GM12878 (cell line): ENCODE data around the gene PEMT. TPM values are rescaled to one million over a fixed set of nuclear protein-coding genes. Genes with fewer than 3 reads are reported as not detected.

Experiments
- ATAC-seq: fragments of 200-7000 bp; cut with Tn5 transposase; 3 replicates; pipeline ENCODE4 v1.9.1; 2020; ENCODE audit warnings: mild to moderate bottlenecking, moderate library complexity
- BruUV-seq: library from RNA; stranded (reverse); fragments of 400-500 nt; replicated peaks from 2 replicates; lab custom pipeline; 2021; lab: Mats Ljungman, UMichigan
- CTCF ChIA-PET: fragments of 300-600 bp; sonication (Branson Sonifier 250); formaldehyde crosslinking; extraction: SDS; loops from one replicate; lab custom pipeline; 2021; ENCODE audit warnings: inconsistent platforms; lab: Yijun Ruan, JAX
- POLR2A ChIA-PET: fragments of 350-600 bp; formaldehyde crosslinking; extraction: SDS; loops from one replicate; lab custom pipeline; 2021; ENCODE audit warnings: inconsistent platforms; lab: Charles Lee
- RAD21 ChIA-PET: fragments of 300-600 bp; sonication (Branson Sonifier 250); formaldehyde crosslinking; loops from one replicate; lab custom pipeline; 2023; ENCODE audit warnings: antibody characterized with exemption; ENCODE audit not compliant: unreplicated experiment; lab: Charles Lee
- SMC1A ChIA-PET: fragments of 300-600 bp; sonication (Branson Sonifier 250); formaldehyde crosslinking; loops from one replicate; lab custom pipeline; 2023; ENCODE audit not compliant: unreplicated experiment, uncharacterized antibody; lab: Charles Lee
- DNase-seq: peaks from one replicate; pipeline ENCODE4 v3.0.0-alpha.2; 2011; ENCODE audit warnings: low read depth, low spot score
- FAIRE-seq: peaks from 3 replicates; lab custom pipeline; 2011; peaks lifted over from hg19 to GRCh38; lab: Jason Lieb, UNC
- H2AFZ ChIP-seq: 2 replicates; pipeline ENCODE4 v1.6.0; 2011; ENCODE audit warnings: low read depth, low read length, control low read depth; ENCODE audit not compliant: control insufficient read depth
- H3K27ac ChIP-seq: 2 replicates; pipeline ENCODE4 v1.5.1; 2011; ENCODE audit warnings: control low read depth; ENCODE audit not compliant: control insufficient read depth, insufficient read depth
- H3K27me3 ChIP-seq, 2 experiments: replicated peaks in 1 of 2; 2 replicates each; pipeline versions ENCODE4 v1.6.0 to v1.6.1; 2011; ENCODE audit warnings: low read length in 1 of 2; ENCODE audit not compliant: control insufficient read depth in 2 of 2, insufficient read depth in 2 of 2
- H3K36me3 ChIP-seq, 2 experiments: 2 replicates each; pipeline ENCODE4 v1.5.1; 2011; ENCODE audit warnings: low read length in 1 of 2; ENCODE audit not compliant: control insufficient read depth in 2 of 2, insufficient read depth in 2 of 2
- H3K4me1 ChIP-seq: 2 replicates; pipeline ENCODE4 v1.6.1; 2011; ENCODE audit warnings: mild to moderate bottlenecking, low read length, moderate library complexity, mixed read lengths; ENCODE audit not compliant: control insufficient read depth, insufficient read depth
- H3K4me2 ChIP-seq: 2 replicates; pipeline ENCODE4 v1.6.0; 2011; ENCODE audit warnings: control low read depth; ENCODE audit not compliant: control insufficient read depth, insufficient read depth
- H3K4me3 ChIP-seq: fragments of 200-600 bp; sonication (generic); 2 replicates; pipeline ENCODE4 v1.5.1; 2016
- H3K79me2 ChIP-seq: 2 replicates; pipeline ENCODE4 v1.6.0; 2011; ENCODE audit warnings: low read length; ENCODE audit not compliant: control insufficient read depth, insufficient read depth
- H3K9ac ChIP-seq: 2 replicates; pipeline ENCODE4 v1.8.0; 2011; ENCODE audit warnings: low read length, control low read depth, mixed read lengths; ENCODE audit not compliant: control insufficient read depth, insufficient read depth
- H3K9me3 ChIP-seq: replicated peaks from 3 replicates; pipeline ENCODE4 v1.5.1; 2011; ENCODE audit warnings: mild to moderate bottlenecking, low read length; ENCODE audit not compliant: control insufficient read depth, insufficient read depth
- H4K20me1 ChIP-seq: 2 replicates; pipeline ENCODE4 v1.6.0; 2011; ENCODE audit not compliant: control insufficient read depth, insufficient read depth
- CBX5 ChIP-seq: sonication (generic); IDR thresholded peaks from 2 replicates; pipeline ENCODE4 v1.6.1; 2016; ENCODE audit warnings: low read depth, moderate library complexity, mild to moderate bottlenecking, inconsistent platforms
- ETV6 ChIP-seq, 2 experiments: fragments of 450-650 bp in 1 of 2; IDR thresholded peaks in 1 of 2; conservative IDR thresholded peaks in 1 of 2; 2 replicates each; pipeline ENCODE4 v1.6.1; 2014; ENCODE audit warnings: antibody characterized with exemption in 1 of 2, borderline replicate concordance in 1 of 2, low read depth in 1 of 2, mild to moderate bottlenecking in 1 of 2, moderate library complexity in 1 of 2
- GABPA ChIP-seq: IDR thresholded peaks from 2 replicates; pipeline ENCODE4 v1.6.1; 2014; ENCODE audit warnings: antibody characterized with exemption, low read depth, mild to moderate bottlenecking, inconsistent platforms
- HDGF ChIP-seq: fragments of 450-650 bp; IDR thresholded peaks from 2 replicates; pipeline ENCODE4 v1.6.1; 2016; ENCODE audit warnings: antibody characterized with exemption
- RAD51 ChIP-seq: fragments of 450-650 bp; IDR thresholded peaks from 2 replicates; pipeline ENCODE4 v1.6.1; 2016; ENCODE audit warnings: moderate library complexity, mild to moderate bottlenecking, inconsistent platforms
- REST ChIP-seq: IDR thresholded peaks from 2 replicates; pipeline ENCODE4 v1.6.1; 2012; ENCODE audit warnings: mild to moderate bottlenecking, low read depth, low read length
- SIX5 ChIP-seq: IDR thresholded peaks from 2 replicates; pipeline ENCODE4 v1.6.1; 2011; ENCODE audit warnings: mild to moderate bottlenecking, low read depth, low read length, moderate library complexity; ENCODE audit not compliant: severe bottlenecking
- SMAD1 ChIP-seq: fragments of 450-650 bp; IDR thresholded peaks from 2 replicates; pipeline ENCODE4 v1.6.1; 2018; ENCODE audit warnings: mild to moderate bottlenecking, low read depth; ENCODE audit not compliant: partially characterized antibody
- TBL1XR1 ChIP-seq: IDR thresholded peaks from 2 replicates; pipeline ENCODE4 v1.6.1; 2012; ENCODE audit warnings: low read depth, low read length, improper control_type of control experiment
- TCF7 ChIP-seq: IDR thresholded peaks from 2 replicates; pipeline ENCODE4 v1.6.1; 2014; ENCODE audit warnings: antibody characterized with exemption, borderline replicate concordance
- YY1 ChIP-seq: IDR thresholded peaks from 2 replicates; pipeline ENCODE4 v1.6.1; 2011; ENCODE audit warnings: low read depth, mild to moderate bottlenecking, low read length
- WGBS: methylation state at CpG from one replicate; pipeline ENCODE4 v1.1.6; 2016; ENCODE audit warnings: low lambda C conversion rate; ENCODE audit not compliant: insufficient replicate concordance, insufficient coverage; ENCODE audit errors: missing lambda C conversion rate; 5-methylcytosine and 5-hydroxymethylcytosine counted together
- in situ Hi-C: fragments of 300-500 bp; cut with MboI; formaldehyde crosslinking; loops from 9 replicates; pipeline ENCODE4 v1.14.3; 2018; ENCODE audit warnings: mixed read lengths
- intact Hi-C: fragments of 100-400 bp; cut with micrococcal nuclease; formaldehyde crosslinking; loops from one replicate; pipeline ENCODE4 v1.14.2; 2022; ENCODE audit not compliant: unreplicated experiment
- polyA plus RNA-seq, 11 experiments: library from polyadenylated mRNA; depleted of rRNA in 4 of 11; unstranded in 6 of 11; stranded (reverse) in 5 of 11; fragments of >200 nt; fragmentation: Nextera tagmentation in 4 of 11; fragmentation: Illumina TruSeq in 1 of 11; extraction: Ambion mirVana in 4 of 11; extraction: Trizol in 1 of 11; gene quantifications; 1 replicate in 1 of 11; 2 replicates in 10 of 11; pipeline versions ENCODE4 v1.2.1 to v1.2.3, GENCODE V29; 2011 to 2016; ENCODE audit warnings: inconsistent platforms in 2 of 11, missing spikeins in 2 of 11, low read depth in 1 of 11
- total RNA-seq, 4 experiments: library from RNA; depleted of rRNA in 3 of 4; stranded (reverse); fragments of >200 nt in 3 of 4; fragmentation: Illumina TruSeq in 1 of 4; extraction: Trizol in 1 of 4; gene quantifications; 2 replicates each; pipeline versions ENCODE4 v1.2.1 to v1.2.3, GENCODE V29; 2013 to 2021

Gene PEMT
- total and polyA plus RNA-seq, 10 of the 15 experiments (the other 5 are each of a cell fraction or from before 2014, with no cell fraction given), result 2.8 to 44.7 (median 25.4) TPM

GRCh38 chr17:17547210-17547764 lies 44.2 kb downstream of the PEMT start:
- no peak for FAIRE-seq
- no peaks in the 10 kb centered on the region for H3K9me3 ChIP-seq
- CTCF ChIA-PET, result no interaction called here

More at GRCh38 chr17:17547210-17547764, 44.2 kb downstream of the PEMT start:
- WGBS, result 58% methylated on average over 8 of the region's 9 CpGs
- no peak overlapping the region for H3K9ac ChIP-seq
- DNase-seq (no peak), ATAC-seq (no peak)
- no peaks in the 10 kb centered on the region for H3K36me3 ChIP-seq
- ChIA-PET RAD21 (no interaction called here), SMC1A (no interaction called here), POLR2A (no interaction called here)
- no TSS peak for BruUV-seq
- in situ Hi-C loops, result no loop called here
- H3K4me1 ChIP-seq, result no peaks in the 10 kb centered on the region
- TF ChIP-seq SMAD1, result no peak
- TF ChIP-seq GABPA, result no peak
- TF ChIP-seq TBL1XR1, result no peak
- no peak for TF ChIP-seq CBX5
- TF ChIP-seq HDGF, result no peak
- no peak for TF ChIP-seq TCF7
- TF ChIP-seq REST, result no peak
- no peak for TF ChIP-seq RAD51
- no peak for TF ChIP-seq ETV6 (conservative IDR thresholded peaks at IDR 0.05 in 1 of 2, IDR thresholded peaks at IDR 0.05 in 1 of 2; ENCODE audit: borderline replicate concordance in 1 of 2, low read depth in 1 of 2)
- TF ChIP-seq SIX5, result no peak
- TF ChIP-seq YY1, result no peak
- H3K27me3 ChIP-seq, result no peaks in the 10 kb centered on the region
- H3K27ac ChIP-seq, result no peak overlapping the region
- no peaks in the 10 kb centered on the region for H3K79me2 ChIP-seq
- H2AFZ ChIP-seq, result no peak overlapping the region
- no peak overlapping the region for H3K4me2 ChIP-seq
- intact Hi-C loops, result no loop called here
- H3K4me3 ChIP-seq, result no peak overlapping the region
- H4K20me1 ChIP-seq, result no peaks in the 10 kb centered on the region
